DLD1 (cell line): ENCODE measurements around the gene MAP1LC3C.
"Not testable (repeated sequence)": the region's sequence is repeated elsewhere in the genome, so short reads cannot be mapped to it uniquely, and the experiment has no call there.

Source experiments
- in situ Hi-C: cut with HindIII; loops from 2 replicates; pipeline ENCODE4 v1.10.0; 2017; ENCODE audit warnings: low sequenced_read_pairs

MAP1LC3C gene

GRCh38 chr1:241994171-241994570 lies 4.7 kb downstream of the MAP1LC3C start:
- in situ Hi-C loops = no loop called here

GRCh38 chr1:241992734-241993133 lies 6.2 kb downstream of the MAP1LC3C start:
- in situ Hi-C loops = no loop called here

GRCh38 chr1:241990040-241990439 lies 8.9 kb downstream of the MAP1LC3C start:
- in situ Hi-C loops = no loop called here

- in situ Hi-C loops = not testable (repeated sequence)
Measured at GRCh38 chr1:241988389-241988930, 10.4 kb downstream of the MAP1LC3C start.

DNA sequence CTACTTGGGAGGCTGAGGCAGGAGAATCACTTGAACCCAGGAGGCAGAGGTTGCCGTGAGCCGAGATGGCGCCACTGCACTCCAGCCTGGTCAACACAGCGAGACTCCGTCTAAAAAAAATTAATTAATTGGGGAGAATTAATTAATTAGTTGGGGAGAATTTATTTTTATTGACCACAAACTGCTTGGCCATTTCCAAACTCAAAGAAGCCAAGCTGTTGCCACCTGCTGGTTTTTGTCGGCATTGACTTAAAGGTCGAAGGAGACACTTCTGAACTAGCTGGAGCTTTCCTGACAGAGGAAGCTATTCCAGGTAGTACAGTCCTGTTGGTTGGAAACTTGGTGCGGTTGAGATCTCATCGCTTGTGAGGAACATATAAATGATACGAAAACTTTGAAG lies 13.1 kb downstream of the MAP1LC3C start:
- in situ Hi-C loops = no loop called here

DNA sequence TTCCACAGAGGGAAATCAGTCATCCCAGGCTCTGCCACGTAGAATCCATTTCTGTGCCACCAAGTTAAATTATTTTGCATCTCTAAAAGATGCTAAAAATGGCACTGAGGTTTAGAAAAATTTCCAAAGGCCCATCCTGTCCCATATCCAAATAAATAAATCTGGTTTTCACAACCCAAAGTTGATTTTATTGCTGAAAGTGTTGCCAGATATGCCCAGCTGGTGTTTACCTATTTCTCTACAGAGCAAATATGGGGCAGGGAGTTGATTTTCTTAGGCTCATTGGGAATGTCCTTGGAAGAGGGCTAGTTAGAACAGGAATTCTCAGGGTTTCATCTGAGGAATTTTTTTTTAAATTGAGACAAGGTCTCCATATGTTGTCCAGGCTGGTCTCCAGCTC lies 19.0 kb downstream of the MAP1LC3C start:
- in situ Hi-C loops = no loop called here

DNA sequence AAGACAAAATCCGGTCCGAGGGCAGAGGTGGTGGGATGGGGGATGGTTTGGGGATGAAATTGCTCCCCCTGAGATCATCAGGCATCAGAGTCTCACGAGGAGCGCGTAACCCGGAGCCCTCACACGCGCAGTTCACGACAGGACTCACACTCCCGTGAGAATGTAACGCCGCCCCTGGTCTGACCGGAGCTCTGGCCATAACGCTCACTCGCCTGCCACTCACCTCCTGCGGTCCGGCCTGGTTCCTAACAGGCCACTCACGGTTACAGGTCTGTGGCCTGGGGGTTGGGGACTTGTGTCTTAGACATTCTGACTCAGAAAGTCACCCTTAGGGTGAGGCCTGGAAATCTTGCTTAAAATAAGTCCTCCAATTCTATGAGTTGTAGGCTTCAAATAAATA lies 19.8 kb downstream of the MAP1LC3C start:
- in situ Hi-C loops = no loop called here

DNA sequence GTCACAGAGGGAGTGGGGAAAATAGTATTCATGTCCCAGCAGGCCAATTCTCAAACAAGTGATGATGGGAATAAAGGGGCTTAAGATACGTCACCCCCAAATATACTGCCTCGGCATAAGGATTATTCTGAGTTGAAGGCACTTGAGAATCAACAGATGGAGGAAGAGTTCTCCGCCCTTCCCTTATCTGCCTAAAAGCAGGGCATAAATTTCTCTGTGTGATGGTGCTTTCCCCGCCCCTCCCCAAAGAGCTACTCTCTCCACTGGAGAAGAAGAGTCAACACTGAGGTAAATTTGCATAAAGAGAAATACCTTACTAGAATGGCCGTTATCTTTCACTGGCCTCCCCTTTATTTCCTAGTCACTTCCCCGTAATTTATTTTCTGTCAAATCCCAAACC lies 22.7 kb downstream of the MAP1LC3C start:
- in situ Hi-C loops = no loop called here

DNA sequence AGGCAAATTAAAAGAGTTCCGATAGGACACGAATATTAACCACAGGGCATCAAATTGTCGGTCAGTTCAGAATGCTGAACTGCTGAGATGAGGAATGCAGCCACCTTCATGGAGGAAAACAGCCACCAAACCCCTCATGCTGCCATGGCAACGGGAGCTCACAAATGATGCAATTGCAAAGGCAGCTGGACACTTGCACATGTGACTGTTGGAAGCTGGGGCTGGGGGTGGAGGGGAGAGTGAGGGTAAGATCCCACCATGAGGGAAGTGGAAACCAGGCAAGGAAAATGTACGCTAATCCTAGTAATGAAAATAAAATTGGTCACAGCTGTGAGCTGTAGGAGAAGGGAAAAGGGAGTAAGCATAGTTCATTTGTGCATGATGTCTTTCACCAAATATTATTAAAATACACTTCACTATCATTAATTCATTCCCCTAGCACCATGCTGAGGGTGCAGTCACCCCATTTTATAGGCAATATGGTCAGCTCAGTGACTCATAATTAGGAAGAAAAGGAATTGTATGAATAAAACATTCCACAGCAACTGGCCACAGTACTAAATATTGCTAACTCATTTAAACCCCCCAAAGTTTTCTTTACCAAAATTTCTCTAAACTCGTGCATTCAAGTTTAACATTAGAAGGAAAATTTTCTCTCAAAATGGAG lies 26.1 kb downstream of the MAP1LC3C start:
- in situ Hi-C loops = no loop called here

DNA sequence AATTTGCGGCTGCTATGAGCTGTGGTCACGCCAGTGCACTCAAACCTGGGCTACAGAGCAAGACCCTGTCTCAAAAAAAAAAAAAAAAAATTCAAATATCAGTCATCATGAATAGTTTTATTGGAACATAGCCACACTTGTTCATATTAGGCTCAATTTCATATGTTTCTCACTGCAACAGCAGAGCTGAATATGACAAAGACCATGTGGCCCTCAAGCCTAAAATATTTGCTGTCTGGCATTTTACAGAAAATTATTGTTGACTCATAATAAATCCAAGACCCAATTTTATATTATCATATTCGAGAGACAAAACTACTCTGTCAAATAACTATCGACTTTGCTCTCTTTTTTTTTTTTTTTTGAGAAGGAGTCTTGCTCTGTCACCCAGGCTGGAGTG lies 30.3 kb downstream of the MAP1LC3C start:
- in situ Hi-C loops = no loop called here

GRCh38 chr1:241964550-241965282 lies 34.2 kb downstream of the MAP1LC3C start:
- in situ Hi-C loops = no loop called here

GRCh38 chr1:241963722-241964121 lies 35.2 kb downstream of the MAP1LC3C start:
- in situ Hi-C loops = no loop called here

GRCh38 chr1:241962153-241962552 lies 36.7 kb downstream of the MAP1LC3C start:
- in situ Hi-C loops = no loop called here

GRCh38 chr1:241957692-241958494 lies 41.0 kb downstream of the MAP1LC3C start, which contains the start of gene BECN2:
Gene BECN2, plus strand, starts transcription at chr1:241957767. Its CDS starts 0 bp downstream, at chr1:241957767.
- in situ Hi-C loops = no loop called here

DNA sequence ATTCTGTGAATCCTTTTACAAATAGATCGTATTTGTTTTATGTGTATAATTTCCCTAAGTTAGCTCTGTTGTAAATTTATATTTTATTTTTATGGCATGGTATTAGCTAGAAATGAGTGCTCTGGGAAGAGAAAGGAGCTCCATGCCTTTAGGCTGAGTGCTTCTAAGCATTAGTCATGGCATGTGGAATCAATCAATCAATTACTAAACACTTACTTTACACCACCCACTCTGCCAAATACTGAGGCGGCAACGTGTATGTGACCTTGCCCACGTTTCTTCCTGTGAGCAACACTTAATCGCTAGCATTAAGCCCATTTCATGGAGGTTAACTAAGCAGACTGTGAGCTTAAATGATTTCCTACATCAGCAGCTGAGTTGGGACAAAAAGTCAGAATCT lies 48.5 kb downstream of the MAP1LC3C start:
- in situ Hi-C loops = no loop called here

DNA sequence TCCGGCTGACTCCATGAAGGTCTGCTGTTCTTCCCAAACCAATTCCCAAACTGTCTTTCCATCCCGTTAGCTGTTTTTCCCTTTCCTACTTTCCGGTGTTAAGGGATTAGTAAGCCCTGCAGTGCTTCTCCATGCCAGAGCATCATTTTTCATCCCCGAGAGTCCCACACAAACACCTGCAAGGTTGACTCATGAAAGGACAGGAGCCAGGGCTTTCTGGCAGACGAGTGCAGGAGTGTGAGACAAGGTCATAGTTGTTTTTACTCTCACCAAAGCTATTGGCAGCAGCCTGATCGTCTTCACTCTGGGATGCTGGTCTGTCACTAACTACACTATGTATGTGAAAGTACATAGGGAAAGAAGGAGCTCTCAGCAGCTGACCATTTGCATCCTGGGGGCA lies 51.5 kb downstream of the MAP1LC3C start:
- in situ Hi-C loops = no loop called here
